ENCODE results near the gene ZNF514. TPM values are rescaled to one million over a fixed set of nuclear protein-coding genes. Genes with fewer than 3 reads are reported as not detected.

The ZNF514 gene
- total RNA-seq (2021), result 11.9 and 12.9 TPM in 2 replicates
- long read RNA-seq, transcript ZNF514-202 (5 exons, 2,755 nt), result major isoform, 7 of 28 reads
- long read RNA-seq, partial matches to known transcripts, result 2 of 28 reads
- long read RNA-seq, other reads (novel, unspliced or antisense), result 16 of 28 reads

- Mint-ChIP-seq H3K9me3 (peaks cover 0 to 4% of the 10 kb centered on the region in 2 experiments; a peak in 3 of 5 replicates), H3K36me3 (ENCODE audit: insufficient read depth in 1 of 3, low read depth in 3 of 3) (peaks cover 15 to 22% (median 17%) of the 10 kb centered on the region in 3 experiments), H3K4me1 (peaks cover 11 to 14% of the 10 kb centered on the region in 2 experiments), H3K4me3 (peak within 1 kb of the TSS; percentile 78 to 96), H3K27ac (peak within 1 kb of the TSS in 2 of 3 experiments; percentile 73 to 95; a peak in 4 of 7 replicates), H3K27me3 (ENCODE audit: low read depth) (peaks cover 12% of the 10 kb centered on the region)
- Histone ChIP-seq H2BK20ac (ENCODE audit: low read depth, low read length, poor library complexity, severe bottlenecking) (no peak within 1 kb of the TSS), H3K9me3 (ENCODE audit: control insufficient read depth, low read depth, low read length) (no peaks in the 10 kb centered on the region), H3K56ac (ENCODE audit: insufficient read length, low read depth, low read length) (no peak within 1 kb of the TSS), H3K4me1 (ENCODE audit: insufficient read depth, low read length) (no peaks in the 10 kb centered on the region; the same call in 1 of the 2 replicates), H3K27me3 (ENCODE audit: insufficient read depth, low read length) (no peaks in the 10 kb centered on the region), H3K27ac (ENCODE audit: insufficient read length, low read depth, low read length) (no peak within 1 kb of the TSS), H3K23ac (ENCODE audit: insufficient read length, low read depth, low read length) (no peak within 1 kb of the TSS), H4K8ac (replicated peaks; ENCODE audit: insufficient read length, low read depth, low read length) (no peak within 1 kb of the TSS), H2BK120ac (ENCODE audit: low read depth, low read length, poor library complexity, severe bottlenecking) (no peak within 1 kb of the TSS), H2BK12ac (ENCODE audit: insufficient read length, low read depth, low read length) (no peak within 1 kb of the TSS), H4K91ac (ENCODE audit: insufficient read length, low read depth, low read length) (no peak within 1 kb of the TSS), H3K79me2 (ENCODE audit: insufficient read depth, low read length) (no peaks in the 10 kb centered on the region), H3K23me2 (ENCODE audit: insufficient read length, low read depth, low read length, poor library complexity, severe bottlenecking) (peaks cover 6% of the 10 kb centered on the region), H3K4ac (ENCODE audit: low read depth, low read length) (no peak within 1 kb of the TSS), H2AFZ (ENCODE audit: low read length) (no peak within 1 kb of the TSS), H4K5ac (ENCODE audit: insufficient read length, low read depth, low read length) (no peak within 1 kb of the TSS), H4K20me1 (ENCODE audit: control insufficient read depth, insufficient read depth, insufficient read length) (no peaks in the 10 kb centered on the region), H3T11ph (ENCODE audit: low read length) (no peak within 1 kb of the TSS), H2AK5ac (ENCODE audit: insufficient read length, low read length) (no peak within 1 kb of the TSS), H3K14ac (ENCODE audit: insufficient read depth, low read length) (peak within 1 kb of the TSS; percentile 1; the same call in 1 of the 2 replicates), H3K9ac (ENCODE audit: extremely low read depth, insufficient read length, low read length) (peak within 1 kb of the TSS; percentile 3), H2BK5ac (ENCODE audit: insufficient read length, low read length) (no peak within 1 kb of the TSS), H3K18ac (ENCODE audit: insufficient read length, low read depth, low read length) (peak within 1 kb of the TSS; percentile 78), H2BK15ac (ENCODE audit: low read depth, low read length) (no peak within 1 kb of the TSS), H3K79me1 (ENCODE audit: insufficient read depth, low read depth, low read length, poor library complexity, severe bottlenecking) (peaks cover 2% of the 10 kb centered on the region), H3K4me2 (ENCODE audit: insufficient read depth, insufficient read length, low read length) (peak within 1 kb of the TSS; percentile 83)
- TF ChIP-seq CTCF (conservative IDR thresholded peaks at IDR 0.05), result no peak
- WGBS (ENCODE audit: extremely low coverage, insufficient read length, low lambda C conversion rate), result no CpG with 5 or more reads among the region's 64 CpGs
- DNase-seq, result peak; percentile 68
Observed at GRCh38 chr2:95159690-95160449, at the start of gene ZNF514. Gene ZNF514, minus strand, starts transcription at chr2:95159848. Its CDS starts 6,595 bp downstream, at chr2:95153253.
